HUES64 (cell line): ENCODE data around the gene INTS11.

Source experiments
- H3K27ac ChIP-seq: 2 replicates; pipeline ENCODE4 v1.7.0; 2013; ENCODE audit warnings: low read depth, low read length, inconsistent platforms
- H3K27me3 ChIP-seq: 2 replicates; pipeline ENCODE4 v1.6.1; 2013; ENCODE audit warnings: mild to moderate bottlenecking, low read length; ENCODE audit not compliant: insufficient read depth
- H3K36me3 ChIP-seq: 2 replicates; pipeline ENCODE4 v1.6.1; 2013; ENCODE audit warnings: mild to moderate bottlenecking, low read length; ENCODE audit not compliant: insufficient read depth
- H3K4me1 ChIP-seq: 2 replicates; pipeline ENCODE4 v1.6.1; 2013; ENCODE audit warnings: mild to moderate bottlenecking, low read length, moderate library complexity; ENCODE audit not compliant: insufficient read depth
- H3K4me3 ChIP-seq: 2 replicates; pipeline ENCODE4 v1.5.1; 2013; ENCODE audit warnings: mild to moderate bottlenecking, low read length, moderate library complexity
- H3K9ac ChIP-seq: 2 replicates; pipeline ENCODE4 v1.6.1; 2013; ENCODE audit warnings: mild to moderate bottlenecking, low read depth, low read length
- H3K9me3 ChIP-seq: 2 replicates; pipeline ENCODE4 v1.6.1; 2013; ENCODE audit warnings: low read depth, low read length; ENCODE audit not compliant: insufficient read depth
- WGBS: fragments of 150-250, 120-280 bp; methylation state at CpG from one replicate; pipeline ENCODE4 v1.1.7; 2013; ENCODE audit warnings: missing lambda C conversion rate; 5-methylcytosine and 5-hydroxymethylcytosine counted together

INTS11 gene

DNA sequence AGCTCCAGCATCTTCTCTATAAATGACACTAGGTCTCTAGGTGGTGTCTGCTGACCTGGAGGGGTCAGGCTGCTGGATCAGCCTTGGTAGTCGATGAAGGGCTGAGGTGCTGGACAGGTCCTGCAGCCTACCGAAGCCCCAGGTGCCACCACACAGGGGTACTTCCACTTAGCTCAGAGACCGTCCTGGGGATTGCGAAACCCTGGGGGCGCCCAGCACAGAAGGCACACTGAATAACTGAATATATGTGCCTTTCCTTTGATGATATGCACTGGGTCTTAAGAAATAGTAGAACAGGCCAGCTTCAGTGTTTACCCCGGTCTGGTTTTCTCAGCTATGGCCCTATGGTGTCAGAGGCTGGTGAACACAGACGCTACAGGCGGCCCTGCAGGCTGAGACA lies 61.7 kb downstream of the INTS11 start:
- Histone ChIP-seq H3K27ac (no peak overlapping the region), H3K27me3 (no peaks in the 10 kb centered on the region), H3K9me3 (no peaks in the 10 kb centered on the region), H3K4me3 (no peak overlapping the region), H3K9ac (no peak overlapping the region), H3K4me1 (no peaks in the 10 kb centered on the region), H3K36me3 (peaks cover 74% of the 10 kb centered on the region)
- WGBS = 95% methylated on average over 8 of the region's 8 CpGs

DNA sequence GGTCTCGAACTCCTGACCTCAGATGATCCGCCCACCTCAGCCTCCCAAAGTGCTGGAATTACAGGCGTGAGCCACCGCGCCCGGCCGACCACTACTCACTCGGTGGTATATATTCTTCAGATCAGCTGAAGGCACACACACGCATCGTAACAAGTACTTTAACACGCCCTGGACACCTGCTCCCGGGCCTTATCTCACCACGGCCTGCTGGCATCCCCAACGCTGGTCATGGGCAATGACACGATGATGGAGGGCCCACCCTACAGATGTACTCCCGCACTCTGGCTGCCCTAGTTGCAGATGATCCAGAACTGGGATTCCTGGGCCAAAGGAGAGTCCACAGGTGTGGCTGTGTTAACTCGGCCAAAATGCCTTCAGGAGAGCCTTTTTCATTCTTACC lies 62.4 kb downstream of the INTS11 start:
- Histone ChIP-seq H3K27ac (no peak overlapping the region), H3K36me3 (peaks cover 67% of the 10 kb centered on the region), H3K4me3 (no peak overlapping the region), H3K4me1 (0 out of 2 replicates have a peak, but pooled peaks cover 3% of the 10 kb centered on the region), H3K9ac (no peak overlapping the region), H3K9me3 (no peaks in the 10 kb centered on the region), H3K27me3 (no peaks in the 10 kb centered on the region)
- WGBS = 96% methylated on average over 17 of the region's 17 CpGs
